ENCODE results near the gene EHF. TPM values are rescaled to one million over a fixed set of nuclear protein-coding genes. Genes with fewer than 3 reads are reported as not detected.
A peak's percentile ranks its signal among the peaks of the same experiment; 100 is the strongest.
"Not testable (repeated sequence)": the region's sequence is repeated elsewhere in the genome, so short reads cannot be mapped to it uniquely, and the experiment has no call there.

The EHF gene
- 24.6 TPM for polyA plus RNA-seq (ENCODE audit: insufficient read length)
- long read RNA-seq, donor 1, partial matches to known transcripts: 0 of 2 reads
- long read RNA-seq, donor 1, other reads (novel, unspliced or antisense): 0 of 2 reads
- long read RNA-seq, donor 2, partial matches to known transcripts: 6 of 6 reads
- long read RNA-seq, donor 2, other reads (novel, unspliced or antisense): 0 of 6 reads
- long read RNA-seq, donor 3, partial matches to known transcripts: 0 of 1 reads
- long read RNA-seq, donor 3, other reads (novel, unspliced or antisense): 0 of 1 reads
- long read RNA-seq, donor 4: 0 reads
- long read RNA-seq, donor 5, partial matches to known transcripts: 8 of 12 reads
- long read RNA-seq, donor 5, other reads (novel, unspliced or antisense): 0 of 12 reads
- long read RNA-seq, donor 6: 0 reads
- long read RNA-seq, donor 7, partial matches to known transcripts: 0 of 1 reads
- long read RNA-seq, donor 7, other reads (novel, unspliced or antisense): 0 of 1 reads
- long read RNA-seq, donor 8: 0 reads

- DNase-seq: no peak
These were observed at the start of gene EHF for GRCh38 chr11:34620820-34621792. EHF (plus strand) TSS chr11:34621093; CDS start chr11:34642631, 21,538 bp downstream.

- DNase-seq: no peak
These were observed 47.4 kb upstream of the EHF start for GRCh38 chr11:34573537-34573936.

GRCh38 chr11:34575261-34575660 is 45.6 kb upstream of the EHF start:
- DNase-seq: no peak

- no peak for DNase-seq
These were observed 45.2 kb upstream of the EHF start for GRCh38 chr11:34575671-34576070.

- no peak for DNase-seq
These were observed 44.6 kb upstream of the EHF start for GRCh38 chr11:34576331-34576730.

DNA sequence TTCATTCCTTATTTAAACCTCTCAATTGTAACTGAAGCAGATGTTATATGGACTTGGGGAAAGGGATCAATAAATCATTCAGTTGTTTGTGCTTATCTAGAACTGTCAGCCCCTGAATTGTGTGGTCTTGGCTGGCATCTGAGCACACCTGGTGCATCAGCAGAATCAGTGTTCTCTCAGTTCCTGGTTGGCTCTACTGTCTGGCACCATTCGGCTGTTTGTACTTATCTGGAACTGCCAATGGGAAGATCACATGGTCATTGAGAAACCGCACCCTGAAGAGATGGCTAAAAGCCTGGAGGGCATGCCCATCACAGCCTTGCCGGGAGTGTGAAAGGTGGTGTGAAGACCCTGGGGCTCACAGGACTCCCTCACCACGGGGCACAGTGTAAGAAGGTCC is 37.1 kb upstream of the EHF start:
- DNase-seq: no peak

DNA sequence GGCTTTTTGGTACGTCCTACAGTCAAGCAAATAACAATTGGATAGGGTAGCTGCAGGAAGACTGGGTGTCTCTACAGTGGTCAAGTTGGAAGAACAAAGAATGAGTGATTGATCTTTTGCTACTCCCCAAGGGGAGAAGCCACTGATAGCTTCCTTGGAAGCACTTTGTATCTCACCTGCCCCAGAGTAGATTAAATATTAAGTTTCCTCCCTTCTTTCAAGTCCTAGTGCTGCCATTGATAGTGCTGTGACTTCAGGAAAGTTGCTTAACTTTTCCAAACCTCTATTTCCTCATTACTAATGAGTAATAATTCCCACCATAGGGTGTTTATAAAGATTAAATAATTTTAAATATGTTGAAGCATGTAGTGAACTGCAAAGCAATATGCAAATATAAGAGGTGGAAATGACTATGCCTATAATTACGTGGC is 35.6 kb upstream of the EHF start:
- no peak for DNase-seq

DNA sequence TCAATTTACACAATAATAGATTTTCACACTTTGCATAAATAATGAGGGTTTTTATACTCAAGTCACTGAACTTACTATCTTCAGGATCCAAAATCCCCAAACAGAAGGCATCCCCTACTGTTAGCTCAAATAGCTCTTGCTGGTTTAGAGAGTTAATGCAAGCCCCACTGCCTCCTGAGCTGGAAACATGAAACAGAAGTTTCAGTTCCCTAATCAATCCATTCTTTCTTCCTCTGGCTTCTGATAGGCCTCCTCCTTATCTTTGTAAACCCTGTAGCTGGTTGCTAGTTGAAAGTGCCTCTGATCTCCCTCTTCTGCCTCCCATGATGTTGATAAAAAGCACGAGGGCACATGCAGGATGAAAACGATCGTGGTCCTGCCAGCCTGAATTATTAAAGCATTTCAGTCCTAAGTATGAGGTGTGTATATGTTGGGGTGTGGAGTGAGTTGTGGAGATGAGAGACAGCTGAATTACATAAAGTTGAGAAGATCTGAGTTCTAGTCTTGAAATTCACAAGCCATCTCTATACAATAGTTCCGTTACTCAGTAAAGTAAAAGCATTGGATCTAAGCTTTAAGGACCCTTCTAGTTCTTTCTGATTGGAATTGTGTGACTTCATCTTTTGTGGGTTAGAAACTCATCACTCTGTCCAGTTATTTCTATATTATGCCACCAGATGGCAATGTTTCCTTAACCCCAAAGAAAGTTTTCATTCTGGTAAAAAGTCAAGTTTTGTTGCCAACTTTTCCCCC is 35.0 kb upstream of the EHF start:
- DNase-seq: peak; percentile 77

- DNase-seq: no peak
These were observed 34.2 kb upstream of the EHF start for GRCh38 chr11:34586488-34587281.

DNA sequence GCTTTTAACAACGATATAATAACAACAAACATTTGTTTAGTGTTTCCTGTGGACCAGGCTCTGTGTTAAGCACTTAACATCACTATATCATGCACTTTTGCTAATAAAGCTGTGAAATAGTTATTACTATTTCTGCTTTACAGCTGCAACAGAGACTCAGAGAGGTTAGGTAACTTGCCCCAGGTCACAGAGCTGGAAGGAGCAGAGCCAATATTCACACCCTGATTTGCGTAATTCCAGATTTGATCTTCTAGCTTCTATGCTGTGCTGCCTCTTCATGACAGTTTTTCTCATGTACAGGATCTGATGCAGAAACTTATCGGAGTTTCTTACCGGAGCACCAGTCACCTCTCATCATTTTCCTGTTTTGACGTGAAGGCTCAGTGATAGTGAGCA is 33.6 kb upstream of the EHF start:
- DNase-seq: no peak

GRCh38 chr11:34588023-34588422 is 32.9 kb upstream of the EHF start:
- no peak for DNase-seq

- no peak for DNase-seq
These were observed 32.2 kb upstream of the EHF start for GRCh38 chr11:34588701-34589100.

- not testable (repeated sequence) for DNase-seq
These were observed 31.7 kb upstream of the EHF start for GRCh38 chr11:34589177-34589576.

- no peak for DNase-seq
These were observed 27.8 kb upstream of the EHF start for GRCh38 chr11:34593085-34593484.

- DNase-seq: no peak
These were observed 26.3 kb upstream of the EHF start for GRCh38 chr11:34594603-34595002.

DNA sequence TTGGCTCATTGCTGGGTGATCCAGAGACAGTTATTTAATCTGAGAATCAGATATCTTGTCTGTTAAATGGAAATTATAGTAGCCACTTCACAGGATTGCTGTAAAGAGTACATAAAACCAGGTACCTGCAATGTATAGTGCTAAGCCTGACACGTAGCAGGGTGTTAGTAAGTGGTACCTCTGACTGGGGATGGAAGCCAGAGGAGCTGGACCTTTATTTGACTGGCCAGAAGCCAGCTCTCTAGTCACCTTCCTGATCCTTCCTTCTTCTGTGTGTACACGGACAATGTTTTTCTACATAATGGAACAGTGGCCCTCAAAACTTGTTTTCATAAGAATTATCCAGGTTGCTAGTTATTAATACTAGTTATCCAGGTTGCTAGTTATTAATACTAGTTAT is 25.5 kb upstream of the EHF start:
- DNase-seq: no peak

- no peak for DNase-seq
These were observed 24.8 kb upstream of the EHF start for GRCh38 chr11:34595960-34596644.

DNA sequence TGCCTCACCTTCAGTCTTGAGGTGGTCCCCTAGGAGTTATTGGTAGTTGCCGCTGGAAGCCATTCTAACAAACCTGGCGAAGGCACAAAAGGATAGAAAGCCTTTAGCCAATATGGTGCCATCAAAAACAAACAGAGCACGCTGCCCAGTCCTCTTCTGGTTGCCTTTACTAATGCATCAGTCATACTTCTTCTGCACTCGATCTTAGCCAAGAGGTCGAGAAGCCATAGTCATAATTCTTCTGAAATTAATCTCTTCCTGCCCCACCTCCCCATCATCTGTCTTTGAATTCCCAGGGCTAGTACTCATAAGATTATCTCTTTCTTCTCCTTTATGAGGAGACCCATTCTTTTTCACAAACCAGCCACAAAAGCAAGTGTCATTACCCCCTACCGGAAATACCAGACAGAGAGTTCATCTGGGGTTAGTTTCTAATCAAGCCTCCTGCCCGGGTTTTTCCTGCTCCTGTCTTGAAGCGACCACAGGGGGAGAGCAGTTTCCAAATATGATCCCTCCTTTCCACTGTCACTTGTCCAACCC is 21.4 kb upstream of the EHF start:
- no peak for DNase-seq

DNA sequence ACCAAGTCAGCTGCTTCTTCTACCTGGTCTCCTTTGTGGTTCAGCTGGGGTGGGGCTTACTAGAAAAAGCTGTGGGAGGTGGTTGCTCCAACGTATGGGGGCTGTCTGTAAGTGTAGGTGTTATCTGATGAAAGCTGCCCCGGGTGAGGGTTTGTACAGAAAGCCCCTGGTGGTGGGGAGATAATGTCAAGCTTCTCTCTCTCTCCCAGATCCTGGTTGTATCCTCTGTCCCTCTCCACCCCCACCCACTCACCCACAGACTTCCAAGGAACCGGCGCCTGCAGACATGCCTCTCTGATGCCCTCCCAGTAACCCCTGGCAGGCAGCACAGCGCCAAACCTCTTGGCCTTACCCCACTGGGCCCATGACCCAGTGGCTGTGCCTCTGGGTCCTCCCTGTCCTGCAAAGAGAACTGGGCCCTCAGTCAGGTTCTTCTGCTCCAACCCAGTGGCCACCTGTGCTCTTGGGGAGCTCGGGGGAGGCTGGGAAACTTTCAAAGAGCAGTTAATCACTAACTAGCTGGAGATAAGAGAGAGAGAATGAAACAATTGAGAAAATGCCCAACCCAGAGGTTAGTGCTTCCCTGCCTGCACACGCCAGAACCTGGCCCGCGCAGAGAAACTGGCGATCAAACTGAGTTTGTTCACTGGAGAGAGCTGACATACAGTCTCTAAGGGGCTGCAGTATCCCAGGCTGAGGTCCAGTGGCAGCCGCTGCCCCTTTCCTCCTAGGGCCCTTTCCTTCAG is 20.4 kb upstream of the EHF start:
- DNase-seq: no peak

GRCh38 chr11:34601085-34601444 is 19.8 kb upstream of the EHF start:
- no peak for DNase-seq

Data from left kidney (tissue), 8 donors.